ENCODE data around the gene RPL26.

Gene RPL26

DNA sequence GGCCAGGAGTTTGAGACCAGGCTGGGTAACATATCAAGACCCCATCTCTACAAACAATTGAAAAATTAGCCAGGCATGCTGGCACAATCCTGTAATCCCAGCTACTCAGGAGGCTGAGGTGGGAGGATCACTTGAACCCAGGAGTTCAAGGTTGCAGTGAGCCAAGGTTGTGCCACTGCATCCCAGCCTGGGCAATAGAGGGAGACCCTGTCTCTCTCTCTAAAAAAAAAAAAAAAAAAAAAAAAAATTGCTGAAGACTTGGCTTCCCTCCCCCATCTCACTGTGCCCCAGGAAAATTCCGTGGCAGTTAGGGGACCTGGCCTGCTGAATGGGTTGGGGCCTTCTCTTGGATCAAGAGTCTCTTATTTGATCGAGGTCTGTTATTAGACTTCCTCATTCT, 43.5 kb downstream of the RPL26 start, which contains the start of gene ODF4:
Gene ODF4 (plus strand): TSS at position 301 of the 400 bp plus-strand sequence. CDS start 212 bp downstream, outside the sequence.
- no peak within 1 kb of the TSS for H3K4me3 ChIP-seq (ENCODE audit: low read depth, low read length)
- TF ChIP-seq, protein P1, sequence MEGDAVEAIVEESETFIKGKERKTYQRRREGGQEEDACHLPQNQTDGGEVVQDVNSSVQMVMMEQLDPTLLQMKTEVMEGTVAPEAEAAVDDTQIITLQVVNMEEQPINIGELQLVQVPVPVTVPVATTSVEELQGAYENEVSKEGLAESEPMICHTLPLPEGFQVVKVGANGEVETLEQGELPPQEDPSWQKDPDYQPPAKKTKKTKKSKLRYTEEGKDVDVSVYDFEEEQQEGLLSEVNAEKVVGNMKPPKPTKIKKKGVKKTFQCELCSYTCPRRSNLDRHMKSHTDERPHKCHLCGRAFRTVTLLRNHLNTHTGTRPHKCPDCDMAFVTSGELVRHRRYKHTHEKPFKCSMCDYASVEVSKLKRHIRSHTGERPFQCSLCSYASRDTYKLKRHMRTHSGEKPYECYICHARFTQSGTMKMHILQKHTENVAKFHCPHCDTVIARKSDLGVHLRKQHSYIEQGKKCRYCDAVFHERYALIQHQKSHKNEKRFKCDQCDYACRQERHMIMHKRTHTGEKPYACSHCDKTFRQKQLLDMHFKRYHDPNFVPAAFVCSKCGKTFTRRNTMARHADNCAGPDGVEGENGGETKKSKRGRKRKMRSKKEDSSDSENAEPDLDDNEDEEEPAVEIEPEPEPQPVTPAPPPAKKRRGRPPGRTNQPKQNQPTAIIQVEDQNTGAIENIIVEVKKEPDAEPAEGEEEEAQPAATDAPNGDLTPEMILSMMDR (IDR thresholded peaks at IDR 0.05; ENCODE audit: low read depth, low read length), result no peak

DNA sequence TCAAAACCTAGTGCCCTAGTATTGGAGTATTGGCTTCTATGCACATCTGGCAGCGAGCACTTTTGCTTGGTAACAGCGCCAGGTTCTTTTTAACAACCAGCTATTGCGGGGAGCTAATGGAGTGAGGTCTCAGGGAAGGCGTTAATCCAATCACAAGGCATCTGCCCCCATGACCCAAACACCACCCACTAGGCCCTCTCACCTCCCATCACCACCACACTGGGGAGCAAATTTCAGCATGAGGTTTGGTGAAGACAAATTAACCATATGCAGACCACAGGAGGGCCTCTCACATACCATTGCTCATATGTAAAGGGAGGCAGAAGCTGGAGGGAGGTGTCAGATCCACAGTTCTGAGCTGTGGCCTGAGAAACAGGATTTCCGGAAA, 44.2 kb downstream of the RPL26 start:
- TF ChIP-seq, protein P1 (IDR thresholded peaks at IDR 0.05; ENCODE audit: low read depth, low read length), result no peak
- no peak overlapping the region for H3K4me3 ChIP-seq (ENCODE audit: low read depth, low read length)

DNA sequence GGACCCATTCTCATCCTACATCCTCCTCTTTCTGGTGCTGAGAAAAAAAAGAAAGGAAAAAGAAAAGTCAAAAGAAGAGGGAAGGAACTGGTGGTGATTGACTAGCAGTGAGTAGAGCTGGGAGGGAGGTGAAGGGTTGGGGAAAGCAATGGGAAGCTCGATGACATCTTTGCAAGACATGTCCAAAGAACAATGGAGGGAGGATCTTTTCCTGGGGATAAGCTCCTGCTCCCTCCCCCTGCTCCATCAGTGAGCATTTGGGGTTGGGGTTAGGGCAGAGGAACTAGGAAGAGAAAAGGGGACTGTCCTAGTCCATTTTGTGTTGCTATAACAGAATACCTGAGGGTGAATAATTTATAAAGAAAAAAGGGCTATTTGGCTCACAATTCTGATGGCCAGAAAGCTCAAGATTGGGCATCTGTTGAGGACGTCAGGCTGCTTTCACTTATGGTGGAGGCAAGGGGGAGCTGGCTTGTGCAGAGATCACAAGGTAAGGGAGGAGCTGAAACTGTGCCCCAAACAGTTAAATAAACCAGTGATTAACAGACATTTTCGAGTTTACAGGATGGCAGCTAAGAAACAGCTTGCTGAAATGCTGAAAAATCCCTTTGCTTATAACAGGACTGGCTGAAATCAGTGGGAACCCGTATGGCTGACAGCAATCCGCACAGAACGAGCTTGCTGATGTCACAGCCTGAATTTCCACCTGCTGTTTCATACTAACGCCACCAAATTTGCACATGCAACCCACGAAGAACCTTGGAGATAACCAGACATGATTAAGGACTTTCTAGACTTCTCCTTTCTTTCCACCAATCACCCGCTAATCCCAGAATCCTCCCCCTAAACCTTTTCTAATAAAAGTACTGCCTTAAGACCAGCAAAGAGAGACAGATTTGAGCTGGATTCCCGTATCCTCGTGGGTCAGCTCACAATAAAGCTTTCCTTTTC, 44.9 kb downstream of the RPL26 start:
- H3K4me3 ChIP-seq (ENCODE audit: low read depth, low read length), result no peak overlapping the region
- TF ChIP-seq, protein P1 (IDR thresholded peaks at IDR 0.05; ENCODE audit: low read depth, low read length), result no peak

DNA sequence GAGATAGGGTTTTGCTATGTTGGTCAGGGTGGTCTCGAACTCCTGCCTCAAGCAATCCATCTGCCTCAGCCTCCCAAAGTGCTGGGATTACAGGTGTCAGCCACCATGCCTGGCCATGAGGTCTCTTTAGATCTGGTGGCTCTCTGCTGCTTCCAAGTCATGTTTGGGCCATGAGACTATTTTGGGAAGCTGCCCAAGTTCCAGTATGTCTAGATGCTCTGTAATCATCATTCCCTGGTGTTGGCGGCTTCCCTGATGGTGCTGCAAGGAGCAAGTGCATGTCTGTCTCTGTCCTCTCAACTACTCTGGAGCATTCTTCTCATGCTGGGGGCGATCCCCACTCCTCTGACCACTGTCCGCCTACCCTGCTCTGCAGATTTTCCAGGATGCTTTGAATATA, 49.7 kb downstream of the RPL26 start:
- H3K4me3 ChIP-seq (ENCODE audit: low read depth, low read length), result no peak overlapping the region
- TF ChIP-seq, protein P1 (IDR thresholded peaks at IDR 0.05; ENCODE audit: low read depth, low read length), result no peak

DNA sequence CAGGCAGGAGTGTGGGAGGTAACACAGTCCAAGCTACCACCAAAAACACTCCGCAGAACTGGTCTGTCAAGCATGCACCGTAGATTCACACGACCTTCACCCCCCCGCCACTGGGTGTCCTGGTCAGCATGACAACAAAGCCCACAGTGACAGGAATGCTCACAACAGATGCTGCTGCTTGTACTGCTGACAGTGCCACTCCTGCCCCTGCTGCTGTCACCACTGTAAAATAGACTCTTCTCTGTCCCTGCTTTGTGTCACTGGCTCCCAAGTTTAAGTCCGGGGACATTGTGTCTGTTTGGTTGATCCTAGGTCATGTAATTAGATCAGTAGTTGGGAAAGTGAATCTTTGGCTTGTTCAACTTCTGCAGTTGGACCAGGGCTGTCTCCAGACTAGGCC, 50.3 kb downstream of the RPL26 start:
- TF ChIP-seq, protein P1 (IDR thresholded peaks at IDR 0.05; ENCODE audit: low read depth, low read length), result no peak
- no peak overlapping the region for H3K4me3 ChIP-seq (ENCODE audit: low read depth, low read length)

DNA sequence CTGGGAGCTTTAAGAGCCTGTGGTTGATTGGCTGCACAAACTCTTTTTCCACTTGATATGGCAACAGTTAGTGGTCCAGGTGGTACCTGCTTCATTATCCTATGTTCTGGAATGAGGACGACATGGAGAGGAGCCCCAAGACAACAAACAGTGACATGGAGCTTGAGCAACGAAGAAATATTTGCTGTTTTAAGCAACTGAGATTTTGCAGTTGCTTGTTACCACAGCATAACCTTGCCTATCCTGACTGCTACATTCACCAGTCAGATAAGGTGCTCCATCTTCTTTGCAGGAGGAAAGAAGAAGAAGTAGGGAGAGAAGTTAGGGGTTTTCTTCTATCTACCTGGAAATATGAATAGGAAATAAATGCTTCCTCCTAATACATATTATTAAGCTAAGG, 50.9 kb downstream of the RPL26 start:
- TF ChIP-seq, protein P1 (IDR thresholded peaks at IDR 0.05; ENCODE audit: low read depth, low read length), result no peak
- H3K4me3 ChIP-seq (ENCODE audit: low read depth, low read length), result no peak overlapping the region
